Left lung (tissue), 10 donors: ENCODE data around the gene SOCS2. TPM values are rescaled to one million over a fixed set of nuclear protein-coding genes. Genes with fewer than 3 reads are reported as not detected.

Experiments
- ATAC-seq: fragments of 200-7000 bp; cut with Tn5 transposase; one replicate; pipeline ENCODE4 v1.9.1; 2020; ENCODE audit warnings: moderate library complexity
- DNase-seq, 4 donors: peaks; one replicate each; pipeline ENCODE4 v3.0.0-alpha.2; 2013 to 2020
- H3K27ac ChIP-seq, 2 donors: fragments of 200-600 bp; sonication (generic) in 1 of 2; one replicate each; pipeline versions ENCODE4 v1.5.0 to v1.8.0; 2020 to 2021
- H3K27me3 ChIP-seq, 2 donors: fragments of 200-600 bp; sonication (generic) in 1 of 2; one replicate each; pipeline versions ENCODE4 v1.5.0 to v1.8.0; 2020 to 2021
- H3K36me3 ChIP-seq, 2 donors: fragments of 200-600 bp; sonication (generic) in 1 of 2; one replicate each; pipeline versions ENCODE4 v1.5.0 to v1.8.0; 2020 to 2021
- H3K4me1 ChIP-seq, 2 donors: fragments of 200-600 bp; one replicate each; pipeline ENCODE4 v1.8.0; 2021
- H3K4me3 ChIP-seq, 2 donors: fragments of 200-600 bp; sonication (generic) in 1 of 2; one replicate each; pipeline versions ENCODE4 v1.5.0 to v1.8.0; 2020 to 2021; ENCODE audit warnings: mild to moderate bottlenecking in 1 of 2
- H3K9me3 ChIP-seq, 2 donors: fragments of 200-600 bp; sonication (generic) in 1 of 2; one replicate each; pipeline versions ENCODE4 v1.5.0 to v1.8.0; 2020 to 2021
- CTCF ChIP-seq, 2 donors: fragments of 200-600 bp; sonication (generic) in 1 of 2; IDR thresholded peaks; one replicate each; pipeline versions ENCODE4 v1.5.0 to v1.8.0; 2021; ENCODE audit warnings: antibody characterized with exemption in 2 of 2
- intact Hi-C, 2 donors: fragments of 100-400 bp; cut with DNase I; formaldehyde crosslinking; loops; one replicate each; pipeline versions ENCODE4 v1.11.2 to v1.14.2; 2022
- polyA plus RNA-seq, 6 donors: library from polyadenylated mRNA; unstranded; fragments of 120-200 nt; gene quantifications; one replicate each; pipeline ENCODE4 v1.2.1, GENCODE V29; 2013; ENCODE audit not compliant: insufficient read length in 6 of 6
- total RNA-seq, 2 donors: library from RNA; stranded (reverse); fragmentation: NEBNext Ultra II Directional; extraction: Animal tissue kit (Norgen Biotek cat#: 25700); gene quantifications; one replicate each; pipeline ENCODE4 v1.2.1, GENCODE V29; 2021
- donor health status: DM: no; HTN: yes; CAD: no.
- donor health status: DM: no; HTN: no; CAD: no.

SOCS2 gene
- total and polyA plus RNA-seq, 8 donors: 15.7 to 40.5 (median 31.0) TPM

GRCh38 chr12:93567174-93567573 is 5.3 kb upstream of the SOCS2 start:
- Histone ChIP-seq H3K27me3 (peaks cover 0 to 41% of the 10 kb centered on the region in 2 donors), H3K9me3 (no peaks in the 10 kb centered on the region), H3K4me3 (no peak overlapping the region), H3K27ac (no peak overlapping the region), H3K36me3 (no peaks in the 10 kb centered on the region), H3K4me1 (peaks cover 0 to 22% of the 10 kb centered on the region in 2 donors)
- intact Hi-C loops: no loop called here
- no peak for ATAC-seq
- TF ChIP-seq CTCF (IDR thresholded peaks at IDR 0.05): no peak
- peak in 1 of 4 donors; percentile 32 for DNase-seq

- peaks cover 0 to 50% of the 10 kb centered on the region in 2 donors for H3K27me3 ChIP-seq
- TF ChIP-seq CTCF (IDR thresholded peaks at IDR 0.05): no peak
- H3K36me3 ChIP-seq: no peaks in the 10 kb centered on the region
- no peak overlapping the region for H3K4me3 ChIP-seq
- H3K4me1 ChIP-seq: peaks cover 0 to 31% of the 10 kb centered on the region in 2 donors
- no peak overlapping the region for H3K27ac ChIP-seq
- intact Hi-C loops: no loop called here
- ATAC-seq (no peak), DNase-seq (no peak)
- no peaks in the 10 kb centered on the region for H3K9me3 ChIP-seq
These were observed 4.4 kb upstream of the SOCS2 start for GRCh38 chr12:93568091-93568490.

- intact Hi-C loops: no loop called here
- H3K27me3 ChIP-seq: peaks cover 0 to 62% of the 10 kb centered on the region in 2 donors
- peaks cover 0 to 43% of the 10 kb centered on the region in 2 donors for H3K4me1 ChIP-seq
- peak overlapping the region; percentile 85 to 96 for H3K27ac ChIP-seq
- peak overlapping the region; percentile 62 to 82 for H3K4me3 ChIP-seq
- ATAC-seq (no peak), DNase-seq (no peak)
- H3K36me3 ChIP-seq: no peaks in the 10 kb centered on the region
- H3K9me3 ChIP-seq: no peaks in the 10 kb centered on the region
- no peak for TF ChIP-seq CTCF (IDR thresholded peaks at IDR 0.05)
These were observed 3.2 kb upstream of the SOCS2 start for GRCh38 chr12:93569301-93569655.

- peaks cover 0 to 47% of the 10 kb centered on the region in 2 donors for H3K4me1 ChIP-seq
- intact Hi-C loops: loop anchor here in 1 of 2 donors (5.0 kb wide), 2 partner anchors 107 to 172 kb away; partner anchors contain the start of gene CRADD
- peaks cover 0 to 68% of the 10 kb centered on the region in 2 donors for H3K27me3 ChIP-seq
- peak overlapping the region; percentile 62 to 82 for H3K4me3 ChIP-seq
- DNase-seq (peak; percentile 88 to 97 (median 90)), ATAC-seq (peak; percentile 82)
- H3K27ac ChIP-seq: peak overlapping the region; percentile 85 to 96
- H3K9me3 ChIP-seq: no peaks in the 10 kb centered on the region
- TF ChIP-seq CTCF (IDR thresholded peaks at IDR 0.05): peak; percentile 64 to 76
- H3K36me3 ChIP-seq: no peaks in the 10 kb centered on the region
These were observed 2.6 kb upstream of the SOCS2 start for GRCh38 chr12:93569656-93570551.
